ENCODE results near the gene CCDC50. TPM values are rescaled to one million over a fixed set of nuclear protein-coding genes. Genes with fewer than 3 reads are reported as not detected.

The CCDC50 gene
- total RNA-seq, 1 experiment from 2014 or later, result 124 TPM

DNA sequence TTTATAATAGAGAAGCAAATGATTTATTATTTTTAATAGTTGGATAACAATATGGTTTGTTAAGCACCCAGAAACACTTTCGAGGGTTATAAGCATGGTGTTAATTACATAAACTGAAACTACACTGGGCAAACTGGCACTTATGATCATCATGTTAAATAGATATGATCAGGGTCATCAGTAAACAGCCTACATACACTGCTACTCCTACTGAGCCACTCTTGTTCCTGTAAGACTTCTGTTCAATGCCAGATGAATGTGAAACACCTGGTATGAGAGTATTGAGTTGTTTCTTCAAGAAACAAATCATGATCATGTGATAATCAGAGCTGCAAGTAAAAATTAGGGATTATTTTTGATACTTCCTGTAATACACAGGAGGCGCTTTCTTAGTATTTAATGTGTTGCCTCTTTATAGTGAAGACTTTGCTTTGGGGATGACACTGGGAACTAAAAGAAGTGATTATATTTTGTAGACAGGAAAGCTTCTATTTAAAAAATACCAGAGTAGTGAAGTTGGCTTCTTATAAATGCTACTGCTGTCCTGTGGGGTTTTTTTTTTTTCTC lies 33.4 kb downstream of the CCDC50 start:
- peak; percentile 92 for DNase-seq (ENCODE audit: low read depth, low spot score)
- in situ Hi-C loops (cut with HindIII; ENCODE audit: low pct_unique_long_range_greater_than_20kb, low sequenced_read_pairs), result no loop called here

DNA sequence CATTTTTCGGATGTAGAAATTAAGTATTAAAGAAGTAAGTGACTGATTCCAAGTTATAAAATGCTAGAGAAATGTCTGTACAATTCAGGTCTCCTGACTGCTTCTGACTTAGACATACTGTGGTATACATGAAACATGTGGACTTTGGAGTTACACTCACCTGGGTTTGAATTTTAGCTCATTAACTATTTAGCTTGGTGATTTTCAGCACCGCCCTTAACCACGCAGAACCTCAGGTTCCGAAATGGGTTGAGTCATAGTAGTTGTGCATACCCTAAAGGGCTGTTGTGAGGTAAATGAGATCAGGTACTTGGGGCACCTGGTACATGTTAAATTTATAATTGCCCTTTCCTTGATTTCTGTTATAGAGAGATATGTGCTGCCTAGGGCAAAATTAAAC lies 34.0 kb downstream of the CCDC50 start:
- in situ Hi-C loops (cut with HindIII; ENCODE audit: low pct_unique_long_range_greater_than_20kb, low sequenced_read_pairs), result no loop called here
- peak; percentile 51 for DNase-seq (ENCODE audit: low read depth, low spot score)

DNA sequence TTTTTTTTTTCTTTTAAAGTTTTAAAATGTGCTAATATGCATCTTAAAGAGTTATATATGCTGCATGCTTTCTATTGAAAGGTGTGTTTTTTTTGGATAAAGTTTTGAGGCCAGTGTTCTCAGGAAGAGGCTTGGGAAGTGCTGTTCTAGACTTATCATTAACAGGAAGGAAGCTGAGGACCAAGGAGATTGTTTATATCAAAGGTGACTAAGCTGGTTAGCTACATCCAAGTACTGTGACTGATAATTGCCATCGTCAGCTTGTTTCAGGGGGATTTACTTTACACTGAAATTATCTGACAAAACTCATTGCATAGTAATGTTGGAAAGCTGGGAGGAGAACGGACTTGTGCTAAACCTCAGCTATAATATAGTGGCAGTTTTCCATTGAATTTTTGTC lies 37.5 kb downstream of the CCDC50 start:
- no peak for DNase-seq (ENCODE audit: low read depth, low spot score)

DNA sequence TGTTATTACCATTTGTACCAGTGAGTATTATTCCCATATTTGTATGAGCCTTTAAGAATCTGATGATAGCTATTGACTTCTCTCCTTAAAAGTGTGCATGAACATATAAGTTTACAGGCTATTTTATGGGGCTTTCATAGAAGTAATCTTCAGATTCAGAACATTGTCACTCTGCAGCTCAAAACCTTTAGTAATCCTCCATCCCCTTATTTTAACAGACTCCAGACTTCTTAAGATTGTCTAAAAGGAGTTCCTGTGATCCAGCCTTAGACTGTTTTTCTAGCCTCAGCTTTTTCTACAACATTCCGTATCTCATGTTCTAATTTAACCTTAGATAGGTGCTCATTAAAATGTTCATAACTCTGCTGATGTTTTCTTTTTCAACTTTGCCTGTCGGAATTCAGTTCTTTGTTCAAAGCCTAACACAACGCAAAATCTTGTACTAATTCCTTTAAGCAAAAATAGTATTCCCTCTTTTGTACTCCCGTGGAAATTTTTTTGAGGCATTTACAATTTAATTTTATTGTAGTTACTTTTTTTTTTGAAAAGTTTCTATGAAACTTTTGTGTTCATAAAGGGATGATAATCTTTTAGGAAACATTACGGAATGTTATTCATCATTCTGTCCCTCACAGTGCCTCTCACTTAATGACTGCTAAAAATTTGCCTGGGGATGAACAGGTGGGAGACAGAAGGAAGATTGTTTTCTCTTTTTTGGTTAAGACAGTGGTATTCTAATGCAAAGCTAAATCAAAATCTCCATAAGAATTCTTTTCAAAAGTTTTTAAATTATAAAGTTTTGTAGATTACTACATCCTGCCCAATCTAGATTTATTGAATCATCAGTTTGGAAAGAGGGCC lies 39.8 kb downstream of the CCDC50 start:
- in situ Hi-C loops (cut with HindIII; ENCODE audit: low pct_unique_long_range_greater_than_20kb, low sequenced_read_pairs), result no loop called here
- no peak for DNase-seq (ENCODE audit: low read depth, low spot score)

More for the DNA sequence above, 37.5 kb downstream of the CCDC50 start:
- in situ Hi-C loops (cut with HindIII; ENCODE audit: low pct_unique_long_range_greater_than_20kb, low sequenced_read_pairs), result no loop called here

DNA sequence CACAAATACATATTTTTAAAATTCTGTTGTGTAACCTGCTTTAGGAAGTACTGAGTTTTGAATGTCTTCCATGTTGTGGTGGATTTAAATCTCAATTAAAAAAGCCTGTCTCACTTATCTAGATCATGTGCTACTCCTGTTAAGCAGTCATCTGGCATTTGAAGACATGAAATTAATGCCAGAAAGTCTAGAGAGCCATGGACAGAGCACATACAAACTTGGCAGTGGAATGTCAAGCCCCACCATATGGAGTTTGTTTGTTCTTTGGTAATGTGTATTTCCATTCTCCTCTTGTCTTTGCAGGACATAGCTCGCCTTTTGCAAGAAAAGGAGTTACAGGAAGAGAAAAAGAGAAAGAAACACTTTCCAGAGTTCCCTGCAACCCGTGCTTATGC lies 40.4 kb downstream of the CCDC50 start:
- in situ Hi-C loops (cut with HindIII; ENCODE audit: low pct_unique_long_range_greater_than_20kb, low sequenced_read_pairs), result no loop called here
- no peak for DNase-seq (ENCODE audit: low read depth, low spot score)

DNA sequence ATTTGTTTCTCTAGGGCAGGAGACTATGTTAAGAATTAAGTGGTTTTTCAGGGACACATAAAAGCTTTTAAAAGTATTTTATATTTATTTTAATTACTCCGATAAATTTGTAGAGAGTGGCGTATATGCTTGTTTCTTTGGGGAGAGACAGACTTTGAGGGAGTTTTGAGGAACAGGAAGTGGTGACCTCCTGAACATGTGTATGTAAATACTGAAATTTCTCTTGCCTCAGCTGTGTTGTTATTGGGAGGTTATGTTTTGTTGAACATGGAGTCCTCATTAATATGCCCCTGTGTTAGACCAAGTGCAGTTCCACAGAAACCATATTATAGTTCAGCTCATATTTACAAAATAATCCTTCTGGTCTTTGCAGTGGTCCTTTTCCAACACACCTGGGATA lies 42.9 kb downstream of the CCDC50 start:
- DNase-seq (ENCODE audit: low read depth, low spot score), result no peak
- in situ Hi-C loops (cut with HindIII; ENCODE audit: low pct_unique_long_range_greater_than_20kb, low sequenced_read_pairs), result no loop called here

DNA sequence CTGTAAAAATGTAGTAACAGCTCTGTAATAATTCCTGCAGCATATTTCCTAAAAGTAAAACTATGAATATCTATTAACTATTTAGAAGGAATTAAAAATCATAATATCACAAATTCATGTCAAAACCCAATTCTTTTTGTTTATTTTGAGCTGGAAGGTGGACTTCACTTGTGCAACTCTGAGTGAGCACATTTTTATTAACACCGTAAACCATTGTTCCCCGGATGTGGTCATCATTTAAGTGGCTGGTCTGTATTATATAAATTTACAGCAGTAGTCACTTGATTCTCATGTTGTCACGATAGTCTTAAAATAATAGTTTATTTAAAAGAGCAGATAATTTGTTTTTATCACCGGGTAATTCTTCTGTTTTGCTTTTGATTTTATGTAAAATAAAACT lies 44.1 kb downstream of the CCDC50 start:
- no peak for DNase-seq (ENCODE audit: low read depth, low spot score)
- in situ Hi-C loops (cut with HindIII; ENCODE audit: low pct_unique_long_range_greater_than_20kb, low sequenced_read_pairs), result no loop called here

DNA sequence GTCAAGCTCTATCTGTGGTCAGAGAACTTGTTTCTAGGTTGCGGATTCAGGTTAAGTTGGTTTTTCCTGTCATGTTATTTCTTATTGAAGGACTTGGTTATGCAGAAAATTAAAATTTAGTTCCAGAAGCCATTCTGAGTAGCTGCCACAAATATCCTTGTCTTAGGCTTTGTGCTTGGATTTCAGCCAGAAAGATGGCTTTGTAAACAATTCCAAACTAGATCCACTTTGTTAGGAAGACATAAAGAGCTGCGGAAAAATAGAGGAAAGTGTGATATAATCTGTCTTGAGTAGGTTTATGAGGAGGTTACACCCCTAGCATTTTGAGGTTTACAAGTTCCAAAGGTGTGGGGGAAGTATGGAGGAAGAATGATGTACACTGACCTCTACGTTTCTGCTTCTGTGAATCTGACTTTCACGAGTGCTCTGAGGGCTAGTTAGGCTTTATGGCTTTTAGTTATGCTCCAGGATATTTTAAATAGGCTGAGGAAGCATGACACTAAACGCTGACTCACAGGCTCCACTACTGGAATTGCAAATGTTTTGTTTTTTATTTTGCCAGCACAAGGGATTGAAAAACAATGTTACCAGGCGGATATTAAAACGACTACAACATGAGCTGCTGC lies 47.4 kb downstream of the CCDC50 start:
- no peak for DNase-seq (ENCODE audit: low read depth, low spot score)
- in situ Hi-C loops (cut with HindIII; ENCODE audit: low pct_unique_long_range_greater_than_20kb, low sequenced_read_pairs), result no loop called here

DNA sequence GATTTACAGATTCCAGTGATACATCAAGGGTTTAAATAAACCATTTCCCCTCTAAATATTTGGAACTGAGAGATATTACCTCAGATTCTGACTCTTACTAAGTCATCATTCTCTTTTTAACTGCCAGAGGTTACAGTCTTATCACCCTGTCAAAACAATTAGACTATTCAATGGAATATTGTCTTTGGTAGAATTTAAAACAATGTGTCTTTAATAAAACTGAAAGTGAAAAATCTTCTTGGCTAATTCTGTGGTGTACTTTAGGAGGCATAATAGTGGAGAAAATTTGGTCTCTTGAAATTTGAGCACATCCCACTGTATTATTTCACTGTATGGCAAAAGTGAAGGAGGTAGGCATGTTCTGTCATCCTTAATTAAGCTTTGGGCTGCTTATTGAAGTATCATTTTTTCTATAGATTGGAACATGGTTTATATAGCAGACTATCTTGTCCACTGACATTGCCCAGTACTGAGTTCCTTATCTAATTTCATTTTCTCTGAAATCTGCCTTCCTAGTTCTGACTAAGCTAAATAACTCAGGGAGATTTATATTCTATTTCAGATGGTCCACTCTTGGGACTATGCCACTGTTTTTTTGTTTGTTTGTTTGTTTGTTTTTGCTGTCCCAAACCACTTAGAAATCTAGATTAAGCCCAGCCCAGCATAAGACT lies 49.1 kb downstream of the CCDC50 start:
- in situ Hi-C loops (cut with HindIII; ENCODE audit: low pct_unique_long_range_greater_than_20kb, low sequenced_read_pairs), result no loop called here

DNA sequence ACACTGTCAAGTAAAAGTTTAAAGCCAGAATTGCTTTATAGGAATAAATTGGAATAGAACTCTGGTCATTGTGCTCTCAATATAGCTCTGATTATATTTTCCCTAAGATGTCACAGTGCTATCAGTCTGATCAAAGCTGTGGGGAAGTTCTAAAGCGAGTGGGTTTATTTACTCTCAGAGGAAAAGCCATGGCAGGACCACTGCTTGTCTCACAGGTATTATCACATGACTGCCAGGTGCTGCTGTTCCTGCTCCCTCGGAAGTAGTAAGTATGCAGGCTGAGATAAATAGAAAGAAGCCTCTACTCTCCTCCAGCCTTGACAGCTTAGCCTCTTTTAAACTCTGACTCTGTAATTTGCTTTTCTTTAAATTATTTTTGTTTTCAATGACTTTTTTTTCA lies 50.3 kb downstream of the CCDC50 start:
- in situ Hi-C loops (cut with HindIII; ENCODE audit: low pct_unique_long_range_greater_than_20kb, low sequenced_read_pairs), result no loop called here
- no peak for DNase-seq (ENCODE audit: low read depth, low spot score)

More for the DNA sequence above, 49.1 kb downstream of the CCDC50 start:
- peak; percentile 63 for DNase-seq (ENCODE audit: low read depth, low spot score)

DNA sequence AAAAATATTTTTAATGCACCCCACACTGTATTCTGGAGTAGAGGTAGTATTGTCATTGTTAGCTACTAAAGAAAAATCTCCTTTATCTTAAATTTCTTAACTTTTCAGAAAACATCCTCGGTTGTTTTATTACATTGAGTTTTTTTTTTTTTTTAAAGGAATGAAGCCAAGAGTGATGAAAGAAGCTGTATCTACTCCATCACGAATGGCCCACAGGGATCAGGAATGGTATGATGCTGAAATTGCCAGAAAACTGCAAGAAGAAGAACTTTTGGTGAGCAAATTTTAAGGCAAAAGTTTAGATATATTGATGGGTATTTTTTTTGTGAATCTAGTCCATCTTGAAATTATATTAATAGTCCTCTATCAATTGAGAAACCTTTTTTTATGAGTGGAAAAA lies 50.8 kb downstream of the CCDC50 start:
- DNase-seq (ENCODE audit: low read depth, low spot score), result no peak
- in situ Hi-C loops (cut with HindIII; ENCODE audit: low pct_unique_long_range_greater_than_20kb, low sequenced_read_pairs), result no loop called here

DNA sequence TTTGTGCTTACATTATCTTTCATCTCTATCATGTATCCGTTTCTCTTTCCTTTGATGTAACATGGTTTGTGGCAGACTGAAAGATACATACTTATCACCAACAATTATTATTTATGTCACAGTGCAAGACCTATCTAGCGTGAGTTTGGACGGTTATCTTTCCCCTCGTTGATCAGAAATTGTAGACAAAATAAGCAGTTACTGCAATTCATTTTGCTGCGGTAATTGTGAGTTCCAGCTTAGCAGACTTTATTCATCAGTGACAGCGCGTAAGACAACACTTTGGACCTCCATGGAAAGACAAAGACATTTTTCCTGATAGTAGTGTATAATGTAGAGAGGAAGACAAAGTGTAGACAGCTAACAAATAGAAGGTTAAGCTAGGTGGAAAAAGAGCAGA lies 52.1 kb downstream of the CCDC50 start:
- in situ Hi-C loops (cut with HindIII; ENCODE audit: low pct_unique_long_range_greater_than_20kb, low sequenced_read_pairs), result no loop called here
- DNase-seq (ENCODE audit: low read depth, low spot score), result no peak

DNA sequence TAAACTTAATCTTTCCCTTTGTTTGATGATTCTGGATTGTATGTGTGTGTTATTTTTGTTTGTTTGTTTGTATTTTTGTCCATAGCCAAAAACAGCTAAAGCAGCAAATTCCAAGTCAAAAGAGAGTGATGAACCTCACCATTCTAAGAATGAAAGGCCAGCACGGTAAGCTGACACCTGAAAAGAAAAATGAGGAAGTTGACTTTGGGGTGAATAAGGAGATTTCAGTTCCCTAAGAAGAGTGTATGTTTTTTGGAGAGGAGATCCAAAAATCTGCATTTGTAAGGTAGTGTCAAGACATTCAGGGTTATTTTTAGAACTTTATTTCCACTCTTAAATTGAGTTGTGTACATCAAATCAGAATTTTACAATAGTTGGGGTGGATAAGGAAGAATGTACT lies 53.5 kb downstream of the CCDC50 start:
- in situ Hi-C loops (cut with HindIII; ENCODE audit: low pct_unique_long_range_greater_than_20kb, low sequenced_read_pairs), result no loop called here
- DNase-seq (ENCODE audit: low read depth, low spot score), result no peak

DNA sequence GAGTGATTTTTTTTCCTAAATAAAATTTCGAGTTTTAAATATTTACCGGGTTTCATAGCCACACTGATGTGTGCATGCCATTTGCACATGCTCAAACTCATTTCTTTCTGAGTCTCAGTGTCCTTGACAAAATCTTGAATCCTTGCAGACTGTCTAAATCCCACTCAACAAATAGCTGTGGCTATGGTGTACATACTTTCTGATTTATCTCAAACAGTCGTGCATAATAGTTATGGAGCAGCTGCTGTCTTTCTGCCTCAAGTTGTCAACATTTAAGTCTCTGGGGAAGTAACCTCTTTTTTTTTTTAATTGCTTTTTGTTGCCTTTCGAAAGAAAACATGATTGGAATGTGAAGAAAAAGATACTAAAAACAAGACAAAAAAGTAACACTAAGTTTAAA lies 53.9 kb downstream of the CCDC50 start:
- in situ Hi-C loops (cut with HindIII; ENCODE audit: low pct_unique_long_range_greater_than_20kb, low sequenced_read_pairs), result no loop called here

DNA sequence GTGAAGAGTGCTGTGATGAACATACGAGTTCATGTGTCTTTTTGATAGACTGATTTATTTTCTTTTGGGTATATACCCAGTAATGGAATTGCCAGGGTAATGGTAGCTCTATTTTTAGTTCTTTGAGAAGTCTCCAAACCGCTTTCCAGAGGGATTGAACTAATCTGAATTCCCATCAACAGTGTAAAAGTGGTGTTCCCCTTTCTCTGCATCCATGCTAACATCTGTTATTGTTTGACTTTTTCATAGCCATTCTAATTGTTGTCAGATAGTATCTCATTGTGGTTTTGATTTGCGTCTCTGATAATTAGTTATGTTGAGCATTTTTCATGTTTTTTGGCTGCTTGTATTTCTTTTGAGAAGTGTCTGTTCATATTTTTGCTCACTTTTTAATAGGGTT lies 55.9 kb downstream of the CCDC50 start:
- in situ Hi-C loops (cut with HindIII; ENCODE audit: low pct_unique_long_range_greater_than_20kb, low sequenced_read_pairs), result no loop called here
- DNase-seq (ENCODE audit: low read depth, low spot score), result no peak

More for the DNA sequence above, 53.9 kb downstream of the CCDC50 start:
- no peak for DNase-seq (ENCODE audit: low read depth, low spot score)

DNA sequence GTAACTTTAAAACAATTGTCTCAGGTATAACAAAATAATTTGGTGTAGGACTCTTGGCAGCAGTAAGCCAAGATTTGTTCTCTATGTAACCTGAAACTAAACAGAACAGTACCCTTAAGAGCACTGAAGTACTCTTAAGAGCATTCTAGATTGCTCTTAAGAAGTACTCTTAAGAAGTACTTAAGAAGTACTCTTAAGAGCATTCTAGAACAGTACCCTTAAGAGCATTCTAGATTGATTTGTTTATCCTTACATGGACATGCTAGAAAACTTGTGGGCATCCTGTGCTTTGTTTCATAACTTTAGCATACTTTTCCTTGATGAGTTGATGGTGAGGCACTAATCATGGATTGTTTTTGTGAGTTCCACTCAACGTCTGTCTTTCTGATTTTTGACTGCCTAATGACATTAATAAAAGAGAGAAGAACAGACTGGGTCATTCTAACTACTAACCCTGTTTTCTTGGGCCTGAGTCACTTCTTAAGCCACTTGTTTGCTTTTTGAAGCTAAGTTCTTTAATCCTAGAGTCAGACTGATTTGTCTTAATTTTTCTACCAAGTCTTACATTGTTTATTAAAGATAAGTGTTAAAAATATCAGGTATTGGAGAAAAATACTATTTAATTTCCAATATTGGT lies 58.4 kb downstream of the CCDC50 start:
- DNase-seq (ENCODE audit: low read depth, low spot score), result no peak
- in situ Hi-C loops (cut with HindIII; ENCODE audit: low pct_unique_long_range_greater_than_20kb, low sequenced_read_pairs), result no loop called here

DNA sequence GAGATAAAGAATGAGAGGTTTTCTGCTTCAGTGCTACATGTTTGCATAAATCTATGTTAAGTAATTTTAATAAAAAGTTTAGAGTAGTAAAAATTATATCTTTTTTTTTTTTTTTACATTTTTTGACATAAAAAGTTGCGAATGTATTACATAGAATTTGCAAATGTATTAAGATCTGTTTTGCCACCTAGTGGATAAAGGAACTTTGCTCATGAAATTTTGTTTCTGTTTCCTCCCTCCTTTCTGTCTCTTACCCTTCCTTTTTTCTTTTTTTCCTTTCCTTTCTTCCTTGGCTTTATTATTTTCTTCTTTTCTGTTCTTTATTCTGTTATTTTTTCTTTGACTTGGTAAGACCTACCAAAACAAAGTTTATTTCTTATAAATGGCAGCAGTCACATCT lies 59.6 kb downstream of the CCDC50 start:
- peak; percentile 34 for DNase-seq (ENCODE audit: low read depth, low spot score)
- in situ Hi-C loops (cut with HindIII; ENCODE audit: low pct_unique_long_range_greater_than_20kb, low sequenced_read_pairs), result no loop called here

DNA sequence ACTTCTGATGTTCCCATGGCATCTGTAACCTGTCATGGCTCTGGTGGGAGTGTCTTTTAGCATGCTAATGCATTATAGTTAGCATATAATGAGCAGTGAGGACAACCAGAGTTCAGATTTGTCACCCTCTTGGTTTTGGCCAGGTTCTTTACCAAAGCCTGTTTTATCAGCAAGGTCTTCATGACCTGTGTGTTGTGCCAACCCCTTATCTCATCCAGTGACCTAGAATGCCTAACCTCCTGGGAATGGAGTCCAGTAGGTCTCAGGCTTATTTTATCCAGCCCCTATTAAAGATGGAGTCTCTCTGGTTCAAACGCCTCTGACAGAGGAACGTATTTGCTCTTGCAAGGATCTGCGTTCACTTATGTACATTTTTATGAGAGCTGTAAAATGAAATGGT lies 61.4 kb downstream of the CCDC50 start:
- in situ Hi-C loops (cut with HindIII; ENCODE audit: low pct_unique_long_range_greater_than_20kb, low sequenced_read_pairs), result no loop called here

More for the DNA sequence above, 61.4 kb downstream of the CCDC50 start:
- DNase-seq (ENCODE audit: low read depth, low spot score), result no peak
